ENCODE results near the gene GRID2.

The GRID2 gene

GRCh38 chr4:93645120-93645519 is 1341.4 kb downstream of the GRID2 start:
- no peak for TF ChIP-seq CTCF (IDR thresholded peaks at IDR 0.05; ENCODE audit: control insufficient read depth, extremely low read depth, insufficient read depth)
- no peak for DNase-seq (ENCODE audit: low read depth)
- H3K4me3 ChIP-seq (ENCODE audit: low read depth, low read length), result no peak overlapping the region

GRCh38 chr4:93646233-93646930 is 1342.6 kb downstream of the GRID2 start:
- peak; percentile 50 for DNase-seq (ENCODE audit: low read depth)
- TF ChIP-seq CTCF (IDR thresholded peaks at IDR 0.05; ENCODE audit: control insufficient read depth, extremely low read depth, insufficient read depth), result no peak
- H3K4me3 ChIP-seq (ENCODE audit: low read depth, low read length), result no peak overlapping the region

GRCh38 chr4:93648258-93648657 is 1344.5 kb downstream of the GRID2 start:
- H3K4me3 ChIP-seq (ENCODE audit: low read depth, low read length), result no peak overlapping the region
- no peak for TF ChIP-seq CTCF (IDR thresholded peaks at IDR 0.05; ENCODE audit: control insufficient read depth, extremely low read depth, insufficient read depth)
- no peak for DNase-seq (ENCODE audit: low read depth)

GRCh38 chr4:93649828-93650227 is 1346.1 kb downstream of the GRID2 start:
- TF ChIP-seq CTCF (IDR thresholded peaks at IDR 0.05; ENCODE audit: control insufficient read depth, extremely low read depth, insufficient read depth), result no peak
- DNase-seq (ENCODE audit: low read depth), result no peak
- H3K4me3 ChIP-seq (ENCODE audit: low read depth, low read length), result no peak overlapping the region

- no peak for TF ChIP-seq CTCF (IDR thresholded peaks at IDR 0.05; ENCODE audit: control insufficient read depth, extremely low read depth, insufficient read depth)
- DNase-seq (ENCODE audit: low read depth), result no peak
Measured at GRCh38 chr4:93654211-93654610, 1350.4 kb downstream of the GRID2 start.

GRCh38 chr4:93657527-93657926 is 1353.8 kb downstream of the GRID2 start:
- no peak for TF ChIP-seq CTCF (IDR thresholded peaks at IDR 0.05; ENCODE audit: control insufficient read depth, extremely low read depth, insufficient read depth)
- no peak for DNase-seq (ENCODE audit: low read depth)
- H3K4me3 ChIP-seq (ENCODE audit: low read depth, low read length), result no peak overlapping the region

More at GRCh38 chr4:93654211-93654610, 1350.4 kb downstream of the GRID2 start:
- no peak overlapping the region for H3K4me3 ChIP-seq (ENCODE audit: low read depth, low read length)

GRCh38 chr4:93658443-93658842 is 1354.7 kb downstream of the GRID2 start:
- TF ChIP-seq CTCF (IDR thresholded peaks at IDR 0.05; ENCODE audit: control insufficient read depth, extremely low read depth, insufficient read depth), result no peak
- H3K4me3 ChIP-seq (ENCODE audit: low read depth, low read length), result no peak overlapping the region
- DNase-seq (ENCODE audit: low read depth), result no peak

Measured in LNCaP clone FGC (cell line).